Skeletal muscle tissue (tissue), 4 donors: ENCODE data around the gene NXN. TPM values are rescaled to one million over a fixed set of nuclear protein-coding genes. Genes with fewer than 3 reads are reported as not detected.
A peak's percentile ranks its signal among the peaks of the same experiment; 100 is the strongest.
"Not testable (repeated sequence)": the region's sequence is repeated elsewhere in the genome, so short reads cannot be mapped to it uniquely, and the experiment has no call there.

Source experiments
- H3K27ac ChIP-seq: one replicate; pipeline ENCODE4 v1.7.0; 2013; ENCODE audit warnings: mild to moderate bottlenecking, low read depth, low read length, inconsistent platforms
- H3K27me3 ChIP-seq, 3 donors: one replicate each; pipeline ENCODE4 v1.7.0; 2013; ENCODE audit warnings: low read length in 3 of 3; ENCODE audit not compliant: control insufficient read depth in 3 of 3, insufficient read depth in 3 of 3
- H3K36me3 ChIP-seq, 3 donors: one replicate each; pipeline ENCODE4 v1.7.0; 2013; ENCODE audit warnings: low read length in 3 of 3; ENCODE audit not compliant: control insufficient read depth in 3 of 3, insufficient read depth in 3 of 3
- H3K4me1 ChIP-seq, 3 donors: one replicate each; pipeline ENCODE4 v1.7.0; 2013; ENCODE audit warnings: low read length in 3 of 3, mild to moderate bottlenecking in 3 of 3; ENCODE audit not compliant: control insufficient read depth in 3 of 3, insufficient read depth in 3 of 3
- H3K4me3 ChIP-seq, 3 donors: one replicate each; pipeline ENCODE4 v1.7.0; 2013; ENCODE audit warnings: low read length in 3 of 3
- H3K9ac ChIP-seq, 3 donors: one replicate each; pipeline ENCODE4 v1.7.0; 2013; ENCODE audit warnings: low read length in 3 of 3, mild to moderate bottlenecking in 3 of 3, moderate library complexity in 2 of 3, low read depth in 1 of 3
- H3K9me3 ChIP-seq, 3 donors: one replicate each; pipeline ENCODE4 v1.7.0; 2013; ENCODE audit warnings: low read length in 3 of 3; ENCODE audit not compliant: control insufficient read depth in 3 of 3
- total RNA-seq: library from RNA; depleted of rRNA; stranded (reverse); fragments of >200 nt; gene quantifications from one replicate; pipeline ENCODE4 v1.2.3, GENCODE V29; 2014
- donor health status: Osteomylitis.

Gene NXN
- total RNA-seq, 1 donor from 2014 or later: 33.9 TPM

- no peak overlapping the region for H3K4me3 ChIP-seq
- no peak overlapping the region for H3K9ac ChIP-seq
- H3K27ac ChIP-seq: no peak overlapping the region
- H3K36me3 ChIP-seq: no peaks in the 10 kb centered on the region
- H3K4me1 ChIP-seq: peaks cover 15 to 27% (median 26%) of the 10 kb centered on the region in 3 donors
- no peaks in the 10 kb centered on the region for H3K27me3 ChIP-seq
- no peaks in the 10 kb centered on the region for H3K9me3 ChIP-seq
These were observed 17.4 kb downstream of the NXN start for GRCh38 chr17:962166-962565.

DNA sequence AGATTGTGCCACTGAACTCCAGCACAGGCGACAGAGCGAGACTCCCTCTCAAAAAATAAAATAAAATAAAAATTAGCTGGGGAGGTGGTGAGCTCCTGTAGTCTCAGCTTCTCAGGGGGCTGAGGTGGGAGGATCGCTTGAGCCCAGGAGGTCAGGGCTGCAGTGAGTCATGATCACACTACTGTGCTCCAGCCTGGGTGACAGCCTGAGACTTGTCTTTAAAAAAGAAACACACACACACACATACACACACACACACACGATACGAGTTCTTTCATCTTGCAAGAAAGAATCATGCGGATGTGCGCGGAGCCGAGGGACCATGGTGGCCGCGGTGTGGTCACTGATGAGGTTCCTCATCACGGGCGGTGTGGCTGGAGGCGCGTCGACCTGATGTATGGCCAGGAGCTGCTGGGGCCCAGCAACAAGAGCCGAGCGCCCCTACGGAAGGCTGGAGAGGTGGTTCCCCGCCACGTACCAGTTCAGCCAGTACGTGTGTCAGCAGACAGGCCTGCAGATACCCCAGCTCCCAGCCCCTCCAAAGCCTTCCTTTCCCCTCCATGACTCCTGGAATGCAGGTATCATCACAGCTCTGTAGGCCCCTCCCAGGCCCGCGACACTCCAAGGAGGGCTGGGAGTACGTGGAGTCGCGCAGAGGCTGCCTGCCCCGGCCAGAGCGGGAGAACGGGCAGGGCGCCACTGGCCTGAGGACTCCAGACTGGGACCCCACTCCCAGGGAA lies 20.7 kb downstream of the NXN start:
- H3K4me1 ChIP-seq: peaks cover 18 to 30% (median 26%) of the 10 kb centered on the region in 3 donors
- H3K9me3 ChIP-seq: no peaks in the 10 kb centered on the region
- no peaks in the 10 kb centered on the region for H3K36me3 ChIP-seq
- H3K9ac ChIP-seq: peak overlapping the region in 1 of 3 donors; percentile 16
- no peak overlapping the region for H3K4me3 ChIP-seq
- H3K27ac ChIP-seq: peak overlapping the region; percentile 92
- no peaks in the 10 kb centered on the region for H3K27me3 ChIP-seq

GRCh38 chr17:957856-958421 lies 21.6 kb downstream of the NXN start:
- H3K9ac ChIP-seq: peak overlapping the region in 2 of 3 donors; percentile 32 to 50
- H3K36me3 ChIP-seq: no peaks in the 10 kb centered on the region
- H3K27me3 ChIP-seq: no peaks in the 10 kb centered on the region
- H3K9me3 ChIP-seq: no peaks in the 10 kb centered on the region
- H3K27ac ChIP-seq: peak overlapping the region; percentile 92
- H3K4me3 ChIP-seq: peak overlapping the region in 1 of 3 donors; percentile 49
- peaks cover 18 to 31% (median 26%) of the 10 kb centered on the region in 3 donors for H3K4me1 ChIP-seq

DNA sequence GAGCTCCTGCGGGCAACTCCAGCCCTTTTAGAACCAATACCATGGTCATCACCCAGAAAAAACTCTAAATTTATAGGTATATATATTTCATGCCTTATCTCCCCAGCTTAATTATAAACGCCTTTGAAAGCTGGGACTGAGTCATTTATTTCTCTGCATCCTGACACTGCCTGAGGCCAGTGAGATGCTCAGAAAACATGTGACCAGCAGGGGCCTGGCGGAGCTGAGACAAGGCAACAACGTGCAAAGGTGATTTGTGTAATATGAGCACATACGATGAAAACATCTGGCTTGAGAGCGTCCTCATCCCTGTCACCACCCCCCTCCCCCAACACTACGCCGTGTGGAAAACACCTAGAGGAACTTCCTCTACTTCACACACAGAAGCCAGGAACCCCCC lies 22.7 kb downstream of the NXN start:
- H3K27me3 ChIP-seq: no peaks in the 10 kb centered on the region
- H3K36me3 ChIP-seq: no peaks in the 10 kb centered on the region
- H3K4me1 ChIP-seq: peaks cover 19 to 32% (median 25%) of the 10 kb centered on the region in 3 donors
- no peak overlapping the region for H3K9ac ChIP-seq
- H3K9me3 ChIP-seq: no peaks in the 10 kb centered on the region
- H3K27ac ChIP-seq: peak overlapping the region; percentile 36
- H3K4me3 ChIP-seq: no peak overlapping the region

DNA sequence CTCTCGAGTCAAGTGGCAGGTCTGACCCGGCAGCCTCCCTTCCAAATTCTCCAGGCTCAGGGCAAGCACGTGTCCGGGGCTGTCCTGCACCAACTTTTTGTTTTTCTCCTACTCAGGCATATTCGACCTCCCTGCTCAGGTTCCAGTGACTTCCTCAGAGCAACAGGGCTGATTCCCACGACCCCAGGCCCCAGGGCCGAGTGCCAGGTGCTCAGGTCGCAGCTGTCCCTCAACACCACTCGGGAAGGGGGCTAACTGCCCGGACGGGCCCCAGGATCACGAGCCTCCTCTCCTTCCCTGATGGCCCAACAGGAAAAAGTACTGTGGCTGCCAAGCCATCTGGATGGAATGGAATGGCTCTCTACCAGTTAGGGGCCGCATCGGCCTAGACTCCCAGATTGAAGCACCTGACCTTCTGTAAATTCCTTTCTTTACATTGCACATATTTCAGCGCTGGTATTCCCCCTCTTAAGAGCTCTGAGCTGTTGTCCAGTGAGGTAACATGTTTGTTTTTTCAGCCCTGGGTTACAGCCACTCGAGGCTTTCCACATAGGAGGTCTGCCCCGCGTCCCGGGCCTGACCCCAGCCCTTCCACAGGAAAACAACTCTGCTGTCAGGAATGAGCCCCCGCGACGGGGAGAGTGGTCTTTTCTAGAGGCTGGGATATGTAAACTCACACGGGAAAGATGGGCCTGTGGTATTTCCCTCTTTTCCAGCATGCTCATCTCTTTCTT lies 25.0 kb downstream of the NXN start:
- H3K9me3 ChIP-seq: no peaks in the 10 kb centered on the region
- H3K9ac ChIP-seq: peak overlapping the region in 1 of 3 donors; percentile 60
- no peak overlapping the region for H3K4me3 ChIP-seq
- peak overlapping the region; percentile 49 for H3K27ac ChIP-seq
- H3K4me1 ChIP-seq: peaks cover 33 to 45% (median 38%) of the 10 kb centered on the region in 3 donors
- H3K36me3 ChIP-seq: no peaks in the 10 kb centered on the region
- H3K27me3 ChIP-seq: no peaks in the 10 kb centered on the region

GRCh38 chr17:953767-954166 lies 25.8 kb downstream of the NXN start:
- no peaks in the 10 kb centered on the region for H3K36me3 ChIP-seq
- H3K9ac ChIP-seq: no peak overlapping the region
- H3K9me3 ChIP-seq: no peaks in the 10 kb centered on the region
- no peaks in the 10 kb centered on the region for H3K27me3 ChIP-seq
- peaks cover 33 to 45% (median 38%) of the 10 kb centered on the region in 3 donors for H3K4me1 ChIP-seq
- H3K4me3 ChIP-seq: no peak overlapping the region
- no peak overlapping the region for H3K27ac ChIP-seq

DNA sequence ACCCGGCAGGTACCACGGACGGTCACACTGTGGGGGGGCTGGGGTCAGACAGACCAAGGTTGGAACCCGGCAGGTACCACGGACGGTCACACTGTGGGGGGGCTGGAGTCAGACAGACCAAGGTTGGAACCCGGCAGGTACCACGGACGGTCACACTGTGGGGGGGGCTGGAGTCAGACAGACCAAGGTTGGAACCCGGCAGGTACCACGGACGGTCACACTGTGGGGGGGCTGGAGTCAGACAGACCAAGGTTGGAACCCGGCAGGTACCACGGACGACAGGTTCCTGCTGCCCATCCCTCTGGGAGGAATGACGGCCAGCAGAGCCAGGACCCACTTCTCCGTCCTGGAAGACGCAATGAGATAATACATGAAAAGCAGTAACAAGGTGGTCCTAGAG lies 27.0 kb downstream of the NXN start:
- H3K4me1 ChIP-seq: peaks cover 26 to 35% (median 29%) of the 10 kb centered on the region in 3 donors
- H3K4me3 ChIP-seq, H3K9ac ChIP-seq, H3K9me3 ChIP-seq, H3K36me3 ChIP-seq, H3K27ac ChIP-seq, H3K27me3 ChIP-seq: not testable (repeated sequence)

GRCh38 chr17:951325-952132 lies 28.0 kb downstream of the NXN start:
- peak overlapping the region in 1 of 3 donors; percentile 13 for H3K4me3 ChIP-seq
- peaks cover 21 to 25% (median 22%) of the 10 kb centered on the region in 3 donors for H3K4me1 ChIP-seq
- no peaks in the 10 kb centered on the region for H3K27me3 ChIP-seq
- peak overlapping the region in 1 of 3 donors; percentile 33 for H3K9ac ChIP-seq
- no peaks in the 10 kb centered on the region for H3K9me3 ChIP-seq
- H3K36me3 ChIP-seq: peaks cover 0 to 2% (median 0%) of the 10 kb centered on the region in 3 donors
- no peak overlapping the region for H3K27ac ChIP-seq

- H3K27me3 ChIP-seq: no peaks in the 10 kb centered on the region
- H3K9ac ChIP-seq: no peak overlapping the region
- no peaks in the 10 kb centered on the region for H3K9me3 ChIP-seq
- no peak overlapping the region for H3K4me3 ChIP-seq
- no peak overlapping the region for H3K27ac ChIP-seq
- peaks cover 19 to 23% (median 21%) of the 10 kb centered on the region in 3 donors for H3K4me1 ChIP-seq
- H3K36me3 ChIP-seq: peaks cover 0 to 2% (median 0%) of the 10 kb centered on the region in 3 donors
These were observed 29.8 kb downstream of the NXN start for GRCh38 chr17:949623-950303.
